Neural progenitor cell (in vitro differentiated cells): ENCODE results near the gene SPDL1.

ENCODE experiments used
- EZH2 ChIP-seq: fragments of 200-600 bp; sonication (generic); IDR thresholded peaks from 2 replicates; pipeline ENCODE4 v1.6.1; 2017; ENCODE audit warnings: antibody characterized with exemption, mild to moderate bottlenecking, moderate library complexity
- EZH2phosphoT487 ChIP-seq: fragments of 200-600 bp; sonication (generic); IDR thresholded peaks from 2 replicates; pipeline ENCODE4 v1.6.1; 2017; ENCODE audit warnings: antibody characterized with exemption
- TF ChIP-seq, protein P1 (sequence below): fragments of 200-600 bp; sonication (generic); IDR thresholded peaks from 2 replicates; pipeline ENCODE4 v1.5.1; 2017; ENCODE audit warnings: antibody characterized with exemption, mild to moderate bottlenecking

DNA sequence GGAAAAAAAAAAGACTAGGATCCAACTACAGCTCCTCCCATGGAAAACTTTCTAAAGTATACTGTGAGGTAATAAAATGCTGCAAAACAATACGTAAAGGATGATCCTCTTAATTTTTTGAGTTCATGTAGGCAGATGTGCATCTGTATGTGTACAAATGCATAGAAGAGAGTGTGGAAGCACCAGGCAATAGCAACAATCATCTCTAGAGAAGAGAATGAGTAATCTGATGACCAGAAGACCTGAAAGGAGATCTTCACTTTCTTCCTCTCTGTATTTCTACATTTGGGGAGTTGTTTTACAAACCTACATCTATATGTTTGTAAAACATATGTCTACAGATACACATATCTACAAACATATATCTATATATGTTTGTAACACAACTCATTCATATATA lies 29.3 kb upstream of the SPDL1 start:
- TF ChIP-seq, protein P1, sequence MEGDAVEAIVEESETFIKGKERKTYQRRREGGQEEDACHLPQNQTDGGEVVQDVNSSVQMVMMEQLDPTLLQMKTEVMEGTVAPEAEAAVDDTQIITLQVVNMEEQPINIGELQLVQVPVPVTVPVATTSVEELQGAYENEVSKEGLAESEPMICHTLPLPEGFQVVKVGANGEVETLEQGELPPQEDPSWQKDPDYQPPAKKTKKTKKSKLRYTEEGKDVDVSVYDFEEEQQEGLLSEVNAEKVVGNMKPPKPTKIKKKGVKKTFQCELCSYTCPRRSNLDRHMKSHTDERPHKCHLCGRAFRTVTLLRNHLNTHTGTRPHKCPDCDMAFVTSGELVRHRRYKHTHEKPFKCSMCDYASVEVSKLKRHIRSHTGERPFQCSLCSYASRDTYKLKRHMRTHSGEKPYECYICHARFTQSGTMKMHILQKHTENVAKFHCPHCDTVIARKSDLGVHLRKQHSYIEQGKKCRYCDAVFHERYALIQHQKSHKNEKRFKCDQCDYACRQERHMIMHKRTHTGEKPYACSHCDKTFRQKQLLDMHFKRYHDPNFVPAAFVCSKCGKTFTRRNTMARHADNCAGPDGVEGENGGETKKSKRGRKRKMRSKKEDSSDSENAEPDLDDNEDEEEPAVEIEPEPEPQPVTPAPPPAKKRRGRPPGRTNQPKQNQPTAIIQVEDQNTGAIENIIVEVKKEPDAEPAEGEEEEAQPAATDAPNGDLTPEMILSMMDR: no peak
- TF ChIP-seq EZH2phosphoT487 (no peak), EZH2 (no peak)
